Mesodermal cell (in vitro differentiated cells): Measurements from ENCODE around the gene HSDL2.
"Not testable (repeated sequence)": the region's sequence is repeated elsewhere in the genome, so short reads cannot be mapped to it uniquely, and the experiment has no call there.

ENCODE experiments used
- H3K27ac ChIP-seq: 2 replicates; pipeline ENCODE4 v1.7.0; 2013; ENCODE audit warnings: mild to moderate bottlenecking, low read depth, low read length, moderate library complexity; ENCODE audit not compliant: severe bottlenecking
- H3K36me3 ChIP-seq: 2 replicates; pipeline ENCODE4 v1.7.1; 2013; ENCODE audit warnings: mild to moderate bottlenecking, low read length, moderate library complexity; ENCODE audit not compliant: control insufficient read depth, insufficient read depth
- H3K4me1 ChIP-seq: one replicate; pipeline ENCODE4 v1.7.1; 2013; ENCODE audit warnings: mild to moderate bottlenecking, low read length; ENCODE audit not compliant: insufficient read depth, control insufficient read depth, poor library complexity, severe bottlenecking
- H3K4me3 ChIP-seq: 2 replicates; pipeline ENCODE4 v1.7.0; 2013; ENCODE audit warnings: low read length, control low read depth, mild to moderate bottlenecking; ENCODE audit not compliant: insufficient read depth, poor library complexity, severe bottlenecking; ENCODE audit errors: extremely low read depth
- H3K9me3 ChIP-seq: 2 replicates; pipeline ENCODE4 v1.7.1; 2013; ENCODE audit warnings: mild to moderate bottlenecking, low read length, moderate library complexity; ENCODE audit not compliant: control insufficient read depth
- WGBS, 2 experiments: methylation state at CpG; one replicate each; pipeline ENCODE4 v1.1.5; 2013; ENCODE audit warnings: missing lambda C conversion rate in 2 of 2; ENCODE audit not compliant: insufficient coverage in 2 of 2; 5-methylcytosine and 5-hydroxymethylcytosine counted together

Gene HSDL2

GRCh38 chr9:112396416-112396815 lies 16.5 kb downstream of the HSDL2 start:
- Histone ChIP-seq H3K27ac (no peak overlapping the region), H3K4me3 (no peak overlapping the region), H3K9me3 (peaks cover 8% of the 10 kb centered on the region), H3K36me3 (no peaks in the 10 kb centered on the region), H3K4me1 (no peaks in the 10 kb centered on the region)
- 83 to 92% methylated on average over 4 of the region's 6 CpGs for WGBS, 2 experiments

GRCh38 chr9:112396872-112397271 lies 17.0 kb downstream of the HSDL2 start:
- H3K36me3 ChIP-seq = no peaks in the 10 kb centered on the region
- H3K4me1 ChIP-seq = no peaks in the 10 kb centered on the region
- H3K4me3 ChIP-seq = no peak overlapping the region
- no peak overlapping the region for H3K27ac ChIP-seq
- H3K9me3 ChIP-seq = peaks cover 8% of the 10 kb centered on the region
- WGBS, 2 experiments = 95 to 99% methylated on average over 9 of the region's 9 CpGs

- H3K36me3 ChIP-seq = no peaks in the 10 kb centered on the region
- H3K4me1 ChIP-seq = no peaks in the 10 kb centered on the region
- WGBS, 2 experiments = 84 to 93% methylated on average over 2 to 3 of the region's 6 CpGs
- H3K9me3 ChIP-seq = peaks cover 8% of the 10 kb centered on the region
- H3K4me3 ChIP-seq = no peak overlapping the region
- H3K27ac ChIP-seq = no peak overlapping the region
Measured at GRCh38 chr9:112401175-112401815, 21.4 kb downstream of the HSDL2 start.

- Histone ChIP-seq H3K9me3 (no peaks in the 10 kb centered on the region), H3K36me3 (peaks cover 10% of the 10 kb centered on the region), H3K27ac (no peak overlapping the region), H3K4me1 (no peaks in the 10 kb centered on the region), H3K4me3 (no peak overlapping the region)
- 90 to 94% methylated on average over 1 to 2 of the region's 4 CpGs for WGBS, 2 experiments
Measured at GRCh38 chr9:112403614-112404201, 23.8 kb downstream of the HSDL2 start.

- H3K4me1 ChIP-seq = no peaks in the 10 kb centered on the region
- 78 to 100% methylated on average over 1 of the region's 3 CpGs for WGBS, 2 experiments
- H3K27ac ChIP-seq = no peak overlapping the region
- H3K4me3 ChIP-seq = no peak overlapping the region
- H3K9me3 ChIP-seq = no peaks in the 10 kb centered on the region
- peaks cover 10% of the 10 kb centered on the region for H3K36me3 ChIP-seq
Measured at GRCh38 chr9:112404508-112404932, 24.6 kb downstream of the HSDL2 start.

GRCh38 chr9:112408275-112408674 lies 28.4 kb downstream of the HSDL2 start:
- Histone ChIP-seq H3K4me1 (no peaks in the 10 kb centered on the region), H3K4me3 (no peak overlapping the region), H3K9me3 (no peaks in the 10 kb centered on the region), H3K27ac (no peak overlapping the region), H3K36me3 (peaks cover 10% of the 10 kb centered on the region)
- 78 to 100% methylated on average over 1 to 2 of the region's 3 CpGs for WGBS, 2 experiments

GRCh38 chr9:112408819-112409218 lies 28.9 kb downstream of the HSDL2 start:
- Histone ChIP-seq H3K4me3 (no peak overlapping the region), H3K4me1 (no peaks in the 10 kb centered on the region), H3K36me3 (peaks cover 10% of the 10 kb centered on the region), H3K27ac (no peak overlapping the region), H3K9me3 (no peaks in the 10 kb centered on the region)
- WGBS, 2 experiments = 96% methylated on average over 3 to 4 of the region's 4 CpGs

- H3K36me3 ChIP-seq = peaks cover 10% of the 10 kb centered on the region
- H3K9me3 ChIP-seq = no peaks in the 10 kb centered on the region
- WGBS, 2 experiments = 100% methylated on average over 1 of the region's 4 CpGs; no CpG with 5 or more reads in 1 of the 2 experiments
- no peak overlapping the region for H3K27ac ChIP-seq
- H3K4me3 ChIP-seq = no peak overlapping the region
- H3K4me1 ChIP-seq = no peaks in the 10 kb centered on the region
Measured at GRCh38 chr9:112409758-112410157, 29.9 kb downstream of the HSDL2 start.

- H3K36me3 ChIP-seq = peaks cover 10% of the 10 kb centered on the region
- no peak overlapping the region for H3K27ac ChIP-seq
- H3K9me3 ChIP-seq = no peaks in the 10 kb centered on the region
- no peak overlapping the region for H3K4me3 ChIP-seq
- no peaks in the 10 kb centered on the region for H3K4me1 ChIP-seq
- no CpG with 5 or more reads among the region's 1 CpG for WGBS, 2 experiments
Measured at GRCh38 chr9:112411626-112412027, 31.7 kb downstream of the HSDL2 start.

GRCh38 chr9:112413728-112414127 lies 33.8 kb downstream of the HSDL2 start:
- not testable (repeated sequence) for H3K36me3 ChIP-seq, H3K4me3 ChIP-seq, H3K27ac ChIP-seq, H3K4me1 ChIP-seq, H3K9me3 ChIP-seq
- WGBS, 2 experiments = 87 to 91% methylated on average over 5 to 8 of the region's 9 CpGs

GRCh38 chr9:112420208-112420607 lies 40.3 kb downstream of the HSDL2 start:
- WGBS, 2 experiments = 84 to 100% methylated on average over 2 of the region's 2 CpGs
- H3K27ac ChIP-seq = no peak overlapping the region
- H3K4me1 ChIP-seq = peaks cover 12% of the 10 kb centered on the region
- H3K9me3 ChIP-seq = no peaks in the 10 kb centered on the region
- H3K36me3 ChIP-seq = no peaks in the 10 kb centered on the region
- no peak overlapping the region for H3K4me3 ChIP-seq
